B cell (primary cell): ENCODE results near the gene ZP2. TPM values are rescaled to one million over a fixed set of nuclear protein-coding genes. Genes with fewer than 3 reads are reported as not detected.

Source experiments
- ATAC-seq: fragments of 200-7000 bp; cut with Tn5 transposase; one replicate; pipeline ENCODE4 v1.10.0; 2021; ENCODE audit warnings: low read depth, mild to moderate bottlenecking, moderate number of reproducible peaks, moderate library complexity
- CTCF ChIA-PET: fragments of 350-600 bp; sonication (Branson Sonifier 250); formaldehyde crosslinking; loops from one replicate; lab custom pipeline; 2021; ENCODE audit warnings: antibody characterized with exemption, inconsistent platforms; lab: Charles Lee
- POLR2A ChIA-PET: fragments of 350-600 bp; sonication (Branson Sonifier 250); formaldehyde crosslinking; loops from one replicate; lab custom pipeline; 2021; ENCODE audit warnings: antibody characterized with exemption; lab: Charles Lee
- DNase-seq: peaks from one replicate; pipeline ENCODE4 v3.0.0; 2013
- H2AFZ ChIP-seq: 2 replicates; pipeline ENCODE4 v1.6.1; 2012; ENCODE audit warnings: mild to moderate bottlenecking, low read depth, low read length; ENCODE audit not compliant: insufficient read depth, poor library complexity, severe bottlenecking
- H3K27ac ChIP-seq, 2 donors: 1 replicate in 1 of 2; 2 replicates in 1 of 2; pipeline ENCODE4 v1.5.1; 2012 to 2013; ENCODE audit warnings: low read length in 2 of 2, mild to moderate bottlenecking in 2 of 2, moderate library complexity in 1 of 2
- H3K27me3 ChIP-seq, 4 experiments: fragments of 200-600 bp in 1 of 4; sonication (generic) in 1 of 4; replicated peaks in 1 of 4; 1 replicate in 2 of 4; 2 replicates in 2 of 4; pipeline versions ENCODE4 v1.6.1 to v1.7.0; 2013 to 2016; ENCODE audit warnings: low read length in 3 of 4, mild to moderate bottlenecking in 2 of 4, mixed read lengths in 1 of 4, moderate library complexity in 1 of 4; ENCODE audit not compliant: insufficient read depth in 4 of 4, control insufficient read depth in 3 of 4; ENCODE audit errors: control extremely low read depth in 1 of 4
- H3K36me3 ChIP-seq, 2 experiments: replicated peaks in 1 of 2; 1 replicate in 1 of 2; 2 replicates in 1 of 2; pipeline versions ENCODE4 v1.6.1 to v1.7.1; 2013; ENCODE audit warnings: low read length in 1 of 2; ENCODE audit not compliant: insufficient read depth in 2 of 2, control insufficient read depth in 1 of 2; ENCODE audit errors: control extremely low read depth in 1 of 2, extremely low read depth in 1 of 2
- H3K4me1 ChIP-seq, 2 donors: fragments of 200-600 bp in 1 of 2; sonication (generic) in 1 of 2; 1 replicate in 1 of 2; 2 replicates in 1 of 2; pipeline versions ENCODE4 v1.5.1 to v1.6.1; 2013 to 2017; ENCODE audit warnings: low read length in 2 of 2; ENCODE audit not compliant: control insufficient read depth in 2 of 2, insufficient read depth in 2 of 2
- H3K4me2 ChIP-seq: replicated peaks from 2 replicates; pipeline ENCODE3; 2012; ENCODE audit warnings: mild to moderate bottlenecking, low read depth, low read length; ENCODE audit not compliant: poor library complexity, severe bottlenecking
- H3K4me3 ChIP-seq, 5 experiments: fragments of 200-600 bp in 1 of 5; sonication (generic) in 1 of 5; 1 replicate in 3 of 5; 2 replicates in 2 of 5; pipeline versions ENCODE4 v1.5.1 to v1.7.0; 2011 to 2016; ENCODE audit warnings: low read length in 4 of 5, mild to moderate bottlenecking in 4 of 5, low read depth in 2 of 5, control low read depth in 1 of 5, moderate library complexity in 1 of 5; ENCODE audit not compliant: insufficient read depth in 1 of 5; ENCODE audit errors: control extremely low read depth in 1 of 5, extremely low read depth in 1 of 5
- H3K79me2 ChIP-seq: fragments of 200-600 bp; sonication (generic); one replicate; pipeline ENCODE4 v1.6.0; 2016; ENCODE audit warnings: low read length; ENCODE audit not compliant: control insufficient read depth, insufficient read depth
- H3K9ac ChIP-seq: fragments of 200-600 bp; sonication (generic); 2 replicates; pipeline ENCODE4 v1.6.1; 2017; ENCODE audit warnings: mild to moderate bottlenecking, low read length, moderate library complexity
- H3K9me3 ChIP-seq, 3 donors: one replicate each; pipeline versions ENCODE4 v1.6.1 to v1.7.1; 2013; ENCODE audit warnings: low read length in 2 of 3; ENCODE audit not compliant: control insufficient read depth in 2 of 3, insufficient read depth in 1 of 3; ENCODE audit errors: control extremely low read depth in 1 of 3
- H4K20me1 ChIP-seq: 2 replicates; pipeline ENCODE4 v1.6.0; 2012; ENCODE audit warnings: mild to moderate bottlenecking, low read length; ENCODE audit not compliant: insufficient read depth, control insufficient read depth, poor library complexity, severe bottlenecking
- H3K27ac Mint-ChIP-seq: one replicate; pipeline ENCODE4 v1.8.0; 2021; ENCODE audit warnings: mixed read lengths
- H3K27me3 Mint-ChIP-seq: one replicate; pipeline ENCODE4 v1.8.0; 2021; ENCODE audit warnings: mixed read lengths
- H3K4me1 Mint-ChIP-seq: one replicate; pipeline ENCODE4 v1.8.0; 2021; ENCODE audit warnings: mixed read lengths
- H3K4me3 Mint-ChIP-seq: one replicate; pipeline ENCODE4 v1.8.0; 2021; ENCODE audit warnings: mixed read lengths
- H3K9me3 Mint-ChIP-seq: one replicate; pipeline ENCODE4 v1.8.0; 2022; ENCODE audit warnings: mixed read lengths; ENCODE audit not compliant: insufficient read depth
- EZH2 ChIP-seq: IDR thresholded peaks from 2 replicates; pipeline ENCODE4 v1.6.1; 2012; ENCODE audit warnings: borderline replicate concordance, low read depth, mild to moderate bottlenecking, moderate library complexity, low read length; ENCODE audit not compliant: insufficient read depth, poor library complexity, severe bottlenecking
- WGBS: methylation state at CpG from one replicate; pipeline ENCODE4 v1.1.5; 2013; ENCODE audit warnings: missing lambda C conversion rate; ENCODE audit not compliant: insufficient coverage; 5-methylcytosine and 5-hydroxymethylcytosine counted together
- intact Hi-C: fragments of 100-400 bp; cut with micrococcal nuclease; formaldehyde crosslinking; loops from one replicate; pipeline ENCODE4 v1.10.0; 2022
- polyA plus RNA-seq: library from polyadenylated mRNA; depleted of rRNA; stranded (reverse); fragments of >200 nt; gene quantifications from 2 replicates; pipeline ENCODE4 v1.2.3, GENCODE V29; 2012
- total RNA-seq, 2 donors: library from RNA; stranded (reverse); fragments of 120-200 nt in 1 of 2; gene quantifications; 1 replicate in 1 of 2; 2 replicates in 1 of 2; pipeline versions ENCODE4 v1.2.3 to v1.2.4, GENCODE V29; 2013 to 2022
- TF ChIP-seq, protein P1 (sequence below): fragments of 200-600 bp; IDR thresholded peaks from one replicate; pipeline ENCODE4 v1.8.0; 2022; ENCODE audit warnings: antibody characterized with exemption, mild to moderate bottlenecking

Gene ZP2
- total and polyA plus RNA-seq, 2 donors (not counting 1 experiment from before 2014, with no cell fraction given): not detected

DNA sequence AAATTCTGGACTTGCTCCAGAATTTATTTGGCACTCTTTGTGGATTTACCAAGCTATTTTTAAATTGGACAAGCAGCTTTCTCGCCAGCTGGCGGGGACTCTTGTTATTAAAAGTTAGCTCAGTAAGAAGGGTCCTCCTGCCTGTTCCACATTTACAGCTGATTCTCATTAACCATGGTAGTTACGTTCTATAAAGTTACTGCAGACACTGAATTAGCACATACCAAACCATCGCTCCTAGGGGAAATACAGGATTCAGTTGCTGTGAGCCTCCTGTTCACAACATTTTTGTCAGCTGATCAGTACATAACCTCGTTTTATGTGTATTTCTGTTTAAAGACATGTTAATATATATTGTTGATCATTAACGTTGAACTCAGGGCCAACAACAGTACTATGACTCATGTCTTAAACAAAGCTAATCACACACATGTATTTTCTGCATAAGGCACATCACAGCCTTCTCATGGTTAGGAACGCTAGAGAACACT, 48.7 kb downstream of the ZP2 start:
- Histone ChIP-seq H3K4me3 (no peak overlapping the region), H4K20me1 (no peaks in the 10 kb centered on the region), H3K27ac (no peak overlapping the region), H3K9me3 (no peaks in the 10 kb centered on the region), H3K4me2 (no peak overlapping the region), H2AFZ (no peak overlapping the region), H3K9ac (no peak overlapping the region), H3K27me3 (no peaks in the 10 kb centered on the region), H3K4me1 (peaks cover 13 to 15% of the 10 kb centered on the region in 2 donors), H3K79me2 (peaks cover 23% of the 10 kb centered on the region), H3K36me3 (peaks cover 0 to 29% of the 10 kb centered on the region in 2 experiments)
- H3K4me3 Mint-ChIP-seq: no peak overlapping the region
- 100% methylated on average over 2 of the region's 7 CpGs for WGBS
- H3K4me1 Mint-ChIP-seq: peaks cover 21% of the 10 kb centered on the region
- no peaks in the 10 kb centered on the region for H3K9me3 Mint-ChIP-seq
- ChIA-PET POLR2A (no interaction called here), CTCF (interaction anchor here (1.2 kb wide), 1 partner anchor 25 kb away, joined by 3 read pairs; no protein-coding TSS in a partner anchor)
- ATAC-seq (no peak), DNase-seq (no peak)
- TF ChIP-seq, protein P1, sequence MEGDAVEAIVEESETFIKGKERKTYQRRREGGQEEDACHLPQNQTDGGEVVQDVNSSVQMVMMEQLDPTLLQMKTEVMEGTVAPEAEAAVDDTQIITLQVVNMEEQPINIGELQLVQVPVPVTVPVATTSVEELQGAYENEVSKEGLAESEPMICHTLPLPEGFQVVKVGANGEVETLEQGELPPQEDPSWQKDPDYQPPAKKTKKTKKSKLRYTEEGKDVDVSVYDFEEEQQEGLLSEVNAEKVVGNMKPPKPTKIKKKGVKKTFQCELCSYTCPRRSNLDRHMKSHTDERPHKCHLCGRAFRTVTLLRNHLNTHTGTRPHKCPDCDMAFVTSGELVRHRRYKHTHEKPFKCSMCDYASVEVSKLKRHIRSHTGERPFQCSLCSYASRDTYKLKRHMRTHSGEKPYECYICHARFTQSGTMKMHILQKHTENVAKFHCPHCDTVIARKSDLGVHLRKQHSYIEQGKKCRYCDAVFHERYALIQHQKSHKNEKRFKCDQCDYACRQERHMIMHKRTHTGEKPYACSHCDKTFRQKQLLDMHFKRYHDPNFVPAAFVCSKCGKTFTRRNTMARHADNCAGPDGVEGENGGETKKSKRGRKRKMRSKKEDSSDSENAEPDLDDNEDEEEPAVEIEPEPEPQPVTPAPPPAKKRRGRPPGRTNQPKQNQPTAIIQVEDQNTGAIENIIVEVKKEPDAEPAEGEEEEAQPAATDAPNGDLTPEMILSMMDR: no peak
- TF ChIP-seq EZH2: no peak
- H3K27me3 Mint-ChIP-seq: no peaks in the 10 kb centered on the region
- intact Hi-C loops: no loop called here
- H3K27ac Mint-ChIP-seq: no peak overlapping the region

DNA sequence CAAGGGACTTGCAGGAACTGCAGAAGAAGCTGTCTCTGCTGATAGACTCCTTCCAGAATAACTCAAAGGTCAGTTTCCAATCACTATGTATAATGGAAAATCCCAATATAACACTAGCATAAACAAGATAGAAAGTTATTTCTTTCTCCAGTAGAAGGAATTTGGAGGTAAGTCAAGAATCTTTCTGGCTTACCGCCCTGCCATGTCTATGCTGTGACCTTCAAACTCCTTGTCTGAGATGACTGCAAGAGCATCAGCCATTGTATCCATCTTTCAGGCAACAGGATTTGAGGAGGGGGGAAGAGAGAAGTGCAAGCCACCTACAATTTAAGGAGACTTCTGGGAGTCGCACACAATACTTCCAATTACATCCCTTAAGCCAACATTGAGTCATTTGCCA, 50.2 kb downstream of the ZP2 start:
- 100% methylated on average over 1 of the region's 2 CpGs for WGBS
- Histone ChIP-seq H3K27me3 (no peaks in the 10 kb centered on the region), H4K20me1 (no peaks in the 10 kb centered on the region), H3K27ac (no peak overlapping the region), H3K9me3 (no peaks in the 10 kb centered on the region), H3K4me3 (no peak overlapping the region), H3K36me3 (peaks cover 0 to 21% of the 10 kb centered on the region in 2 experiments), H3K9ac (no peak overlapping the region), H3K4me2 (no peak overlapping the region), H2AFZ (no peak overlapping the region), H3K79me2 (peaks cover 23% of the 10 kb centered on the region), H3K4me1 (peaks cover 13 to 18% of the 10 kb centered on the region in 2 donors)
- no peak for TF ChIP-seq EZH2
- TF ChIP-seq, protein P1: no peak
- Mint-ChIP-seq H3K9me3 (no peaks in the 10 kb centered on the region), H3K4me3 (no peak overlapping the region), H3K27me3 (no peaks in the 10 kb centered on the region), H3K4me1 (peaks cover 22% of the 10 kb centered on the region), H3K27ac (no peak overlapping the region)
- no peak for ATAC-seq
- ChIA-PET POLR2A (no interaction called here), CTCF (interaction anchor here (1.8 kb wide), 1 partner anchor 27 kb away, joined by 4 read pairs; no protein-coding TSS in a partner anchor)
- DNase-seq: no peak
- intact Hi-C loops: no loop called here
